ENCODE results near the gene OR2A7.
"Not testable (repeated sequence)": the region's sequence is repeated elsewhere in the genome, so short reads cannot be mapped to it uniquely, and the experiment has no call there.

The OR2A7 gene

DNA sequence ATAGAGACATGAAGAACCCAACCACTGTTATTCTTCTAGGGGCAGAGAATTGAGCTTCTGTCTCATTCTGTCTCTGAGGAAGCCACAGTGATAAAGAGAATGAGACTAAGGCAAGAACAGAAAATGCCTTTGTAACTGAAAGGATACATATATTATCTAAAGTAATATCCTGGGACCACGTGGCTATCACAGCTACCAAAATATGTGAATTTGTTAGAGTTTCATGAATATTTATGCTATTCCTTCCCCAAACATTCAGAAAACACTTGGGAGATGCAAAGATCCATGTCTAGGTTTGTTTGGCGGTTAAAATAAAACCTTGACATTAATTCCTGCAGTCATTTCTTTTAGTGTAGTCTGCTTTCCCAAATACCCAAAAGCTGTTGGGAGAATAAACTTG, 2.5 kb downstream of the OR2A7 start:
- in situ Hi-C loops (cut with MboI; ENCODE audit: low pct_unique_long_range_greater_than_20kb, low sequenced_read_pairs, unreplicated experiment); DNase-seq (ENCODE audit: low spot score): not testable (repeated sequence)

- in situ Hi-C loops (cut with MboI; ENCODE audit: low pct_unique_long_range_greater_than_20kb, low sequenced_read_pairs, unreplicated experiment): not testable (repeated sequence)
Observed at GRCh38 chr7:144259067-144259466, 5.5 kb downstream of the OR2A7 start.

GRCh38 chr7:144256112-144256511, 8.5 kb downstream of the OR2A7 start:
- TF ChIP-seq CTCF (IDR thresholded peaks at IDR 0.05; ENCODE audit: extremely low read depth, insufficient read depth, missing control alignments): no peak
- in situ Hi-C loops (cut with MboI; ENCODE audit: low pct_unique_long_range_greater_than_20kb, low sequenced_read_pairs, unreplicated experiment): no loop called here
- no peak for DNase-seq (ENCODE audit: low spot score)

More at GRCh38 chr7:144259067-144259466, 5.5 kb downstream of the OR2A7 start:
- DNase-seq (ENCODE audit: low spot score): not testable (repeated sequence)

DNA sequence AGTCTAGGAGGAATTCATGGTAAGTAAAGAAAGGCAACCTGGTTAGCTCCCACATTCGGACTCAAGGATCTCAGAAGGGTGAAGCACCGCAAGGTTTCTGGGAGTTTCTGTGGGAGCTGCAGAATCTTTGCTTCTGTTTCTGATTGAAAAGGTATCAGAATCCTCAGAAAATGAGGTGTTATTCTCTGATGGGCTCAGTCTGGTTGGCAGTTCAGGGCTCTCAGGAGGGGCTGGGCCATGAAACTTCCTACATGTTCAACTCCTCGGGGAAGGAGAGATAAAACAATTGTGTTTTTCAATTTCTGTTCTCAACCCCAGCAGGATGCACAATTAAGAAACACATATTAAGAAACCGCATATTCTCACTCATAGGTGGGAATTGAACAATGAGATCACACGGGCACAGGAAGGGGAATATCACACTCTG, 9.1 kb downstream of the OR2A7 start:
- DNase-seq (ENCODE audit: low spot score): no peak
- in situ Hi-C loops (cut with MboI; ENCODE audit: low pct_unique_long_range_greater_than_20kb, low sequenced_read_pairs, unreplicated experiment): no loop called here
- TF ChIP-seq CTCF (IDR thresholded peaks at IDR 0.05; ENCODE audit: extremely low read depth, insufficient read depth, missing control alignments): no peak

DNA sequence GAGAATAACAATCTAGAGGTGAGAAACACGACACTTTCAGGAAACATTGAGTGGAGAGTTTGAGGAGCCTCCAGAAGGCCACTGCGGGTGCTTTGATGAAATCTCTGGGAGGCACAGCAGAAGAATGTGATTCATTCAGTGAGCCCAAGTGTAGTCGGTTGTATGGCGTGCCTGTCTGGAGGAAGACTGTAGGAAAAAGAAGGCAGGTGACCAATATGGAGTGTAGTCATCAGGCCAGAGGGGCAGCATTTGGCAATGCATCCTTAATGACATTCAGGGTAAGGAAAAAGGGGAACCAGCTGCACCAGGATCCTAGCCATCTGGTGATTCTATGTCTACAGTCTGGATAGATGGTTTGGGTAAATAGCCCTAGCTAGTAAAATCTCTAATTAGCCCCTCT, 12.3 kb downstream of the OR2A7 start:
- in situ Hi-C loops (cut with MboI; ENCODE audit: low pct_unique_long_range_greater_than_20kb, low sequenced_read_pairs, unreplicated experiment); DNase-seq (ENCODE audit: low spot score): not testable (repeated sequence)

DNA sequence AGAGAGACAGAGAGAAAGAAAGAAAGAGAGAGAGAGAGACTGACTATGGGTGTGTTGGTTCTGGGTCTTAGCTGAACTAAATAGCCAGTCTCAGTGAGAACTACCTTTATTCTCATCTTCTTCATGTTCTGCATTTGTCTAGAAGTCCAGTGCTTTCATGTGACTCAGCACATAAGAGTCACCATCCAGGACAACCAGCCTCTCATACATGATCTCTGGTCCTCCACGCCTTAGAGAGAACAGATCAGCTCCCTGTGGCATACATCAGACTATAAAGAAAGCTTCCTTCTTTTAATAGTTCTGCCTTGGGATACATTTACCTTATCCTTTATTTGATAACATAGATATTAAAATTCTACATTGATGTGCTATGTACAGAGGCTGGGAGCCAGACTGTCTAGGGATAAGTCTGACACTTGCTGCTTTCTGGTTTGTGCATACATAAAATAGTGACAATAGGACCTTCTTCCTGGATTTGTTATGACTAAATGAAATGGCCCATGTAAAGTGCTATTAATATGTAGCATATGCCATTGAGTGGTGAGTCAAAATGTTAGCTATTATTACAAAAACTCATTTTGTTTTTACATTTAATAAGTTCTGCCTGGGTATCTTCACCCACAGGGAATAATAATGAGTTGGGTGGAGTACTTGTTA, 16.8 kb downstream of the OR2A7 start:
- DNase-seq (ENCODE audit: low spot score); in situ Hi-C loops (cut with MboI; ENCODE audit: low pct_unique_long_range_greater_than_20kb, low sequenced_read_pairs, unreplicated experiment): not testable (repeated sequence)

GRCh38 chr7:144246967-144247366, 17.6 kb downstream of the OR2A7 start:
- DNase-seq (ENCODE audit: low spot score); in situ Hi-C loops (cut with MboI; ENCODE audit: low pct_unique_long_range_greater_than_20kb, low sequenced_read_pairs, unreplicated experiment): not testable (repeated sequence)

DNA sequence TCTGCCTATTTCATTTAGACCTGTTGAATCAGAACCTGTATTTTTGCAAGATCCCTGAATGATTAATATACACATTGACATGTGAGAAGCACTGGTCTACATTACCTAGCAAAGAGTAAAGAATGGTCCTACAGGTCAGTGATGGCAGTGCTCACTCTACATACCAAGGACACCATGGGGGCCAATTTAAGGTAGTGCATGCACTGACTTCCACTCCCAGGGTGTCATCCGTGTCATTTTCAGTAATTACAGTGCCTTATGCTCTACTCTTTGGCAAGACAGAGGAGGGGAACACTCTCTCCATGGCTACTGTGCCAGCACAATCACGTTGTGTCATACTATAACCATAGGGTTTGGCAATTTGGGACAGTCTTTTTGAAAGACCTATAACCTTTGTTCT, 19.2 kb downstream of the OR2A7 start:
- in situ Hi-C loops (cut with MboI; ENCODE audit: low pct_unique_long_range_greater_than_20kb, low sequenced_read_pairs, unreplicated experiment); DNase-seq (ENCODE audit: low spot score): not testable (repeated sequence)

DNA sequence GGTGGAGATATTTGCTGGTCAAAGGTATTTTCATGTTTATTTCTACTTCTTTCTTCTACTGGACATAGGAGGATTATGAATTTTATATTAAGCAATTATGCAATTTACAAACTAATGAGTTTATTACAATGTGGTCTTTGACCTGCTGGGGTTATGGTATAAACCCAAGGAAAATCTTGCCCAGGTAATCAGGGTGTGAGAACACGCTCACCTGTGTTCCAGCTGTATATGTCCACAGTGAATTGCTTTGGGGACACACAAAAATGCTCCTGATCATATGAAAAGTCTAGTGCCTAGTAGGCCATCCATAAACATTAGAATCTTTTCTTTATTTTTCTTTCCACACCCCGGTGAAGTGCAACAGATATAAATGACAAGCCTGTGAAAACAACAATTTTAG, 25.2 kb downstream of the OR2A7 start, which contains the start of gene OR2A42:
TSS of gene OR2A42 (minus strand) at position 241 of the 400 bp plus-strand sequence. CDS start 6,762 bp downstream, outside the sequence.
- in situ Hi-C loops (cut with MboI; ENCODE audit: low pct_unique_long_range_greater_than_20kb, low sequenced_read_pairs, unreplicated experiment); DNase-seq (ENCODE audit: low spot score): not testable (repeated sequence)

- not testable (repeated sequence) for DNase-seq (ENCODE audit: low spot score)
Observed at GRCh38 chr7:144238530-144239082, 26.0 kb downstream of the OR2A7 start.

DNA sequence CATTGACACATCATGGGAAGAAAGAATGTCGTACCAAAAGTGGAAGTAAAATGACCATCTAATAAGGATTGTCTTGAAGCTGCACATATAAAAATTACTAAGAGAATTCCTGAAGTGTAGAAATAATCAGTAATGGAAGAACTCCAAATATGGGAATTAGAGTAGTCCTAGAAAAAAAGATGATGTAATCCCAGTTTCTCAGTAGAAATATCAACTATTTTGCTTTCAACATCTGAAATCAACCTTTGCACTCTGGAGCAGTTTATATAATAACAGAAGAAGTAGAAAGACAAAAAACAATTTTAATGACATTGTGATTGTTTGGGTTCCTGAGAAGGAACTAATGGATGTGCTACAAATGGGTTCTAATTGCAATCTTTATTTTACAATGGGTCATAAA, 31.6 kb downstream of the OR2A7 start:
- in situ Hi-C loops (cut with MboI; ENCODE audit: low pct_unique_long_range_greater_than_20kb, low sequenced_read_pairs, unreplicated experiment); DNase-seq (ENCODE audit: low spot score): not testable (repeated sequence)

More at GRCh38 chr7:144238530-144239082, 26.0 kb downstream of the OR2A7 start:
- in situ Hi-C loops (cut with MboI; ENCODE audit: low pct_unique_long_range_greater_than_20kb, low sequenced_read_pairs, unreplicated experiment): not testable (repeated sequence)

- DNase-seq (ENCODE audit: low spot score); in situ Hi-C loops (cut with MboI; ENCODE audit: low pct_unique_long_range_greater_than_20kb, low sequenced_read_pairs, unreplicated experiment): not testable (repeated sequence)
Observed at GRCh38 chr7:144231027-144231426, 33.6 kb downstream of the OR2A7 start.

- in situ Hi-C loops (cut with MboI; ENCODE audit: low pct_unique_long_range_greater_than_20kb, low sequenced_read_pairs, unreplicated experiment); DNase-seq (ENCODE audit: low spot score): not testable (repeated sequence)
Observed at GRCh38 chr7:144228810-144229209, 35.8 kb downstream of the OR2A7 start.

- in situ Hi-C loops (cut with MboI; ENCODE audit: low pct_unique_long_range_greater_than_20kb, low sequenced_read_pairs, unreplicated experiment); DNase-seq (ENCODE audit: low spot score): not testable (repeated sequence)
Observed at GRCh38 chr7:144226866-144227265, 37.7 kb downstream of the OR2A7 start.

DNA sequence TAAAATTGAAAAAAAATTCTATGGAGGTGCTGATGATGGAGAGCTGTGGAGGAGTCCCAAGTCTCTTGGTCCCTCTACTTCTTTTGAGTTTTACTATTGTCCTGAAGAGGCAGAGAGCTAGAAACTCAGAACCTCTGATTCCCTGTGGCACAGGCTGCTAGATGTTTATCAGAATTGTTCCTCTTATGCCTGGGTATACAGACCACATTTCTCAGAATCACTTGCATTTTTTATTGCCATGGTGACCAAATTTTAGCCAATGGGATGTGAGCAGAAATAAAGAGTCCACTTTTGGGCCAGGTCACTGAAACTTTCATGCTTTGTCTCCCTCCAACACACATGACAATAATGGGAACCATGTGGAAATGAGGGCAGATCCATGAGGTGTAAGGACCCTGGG, 40.9 kb downstream of the OR2A7 start:
- in situ Hi-C loops (cut with MboI; ENCODE audit: low pct_unique_long_range_greater_than_20kb, low sequenced_read_pairs, unreplicated experiment); DNase-seq (ENCODE audit: low spot score): not testable (repeated sequence)

- DNase-seq (ENCODE audit: low spot score); in situ Hi-C loops (cut with MboI; ENCODE audit: low pct_unique_long_range_greater_than_20kb, low sequenced_read_pairs, unreplicated experiment): not testable (repeated sequence)
Observed at GRCh38 chr7:144220531-144220930, 44.1 kb downstream of the OR2A7 start.

Data from GM13977 (cell line).